ENCODE results near the gene MFN2. TPM values are rescaled to one million over a fixed set of nuclear protein-coding genes. Genes with fewer than 3 reads are reported as not detected.

MFN2 gene
- total and polyA plus RNA-seq, 9 of the 15 experiments (the other 6 are each of a cell fraction or from before 2014, with no cell fraction given) = 10.5 to 158 (median 87.1) TPM

- peak; percentile 93 for TF ChIP-seq USF2 (CRISPR knock-in tag; IDR thresholded peaks at IDR 0.05)
- TF ChIP-seq IRF2 (CRISPR knock-in tag; IDR thresholded peaks at IDR 0.05) = no peak
- no peak for TF ChIP-seq ZNF518B (CRISPR knock-in tag; IDR thresholded peaks at IDR 0.05)
- TF ChIP-seq TOE1 (IDR thresholded peaks at IDR 0.05; ENCODE audit: borderline replicate concordance) = peak; percentile 95
- no peak for TF ChIP-seq TOE1 (CRISPR knock-in tag; IDR thresholded peaks at IDR 0.05; ENCODE audit: borderline replicate concordance, low read depth)
- TF ChIP-seq ZFPM2 (CRISPR knock-in tag; IDR thresholded peaks at IDR 0.05) = no peak
- TF ChIP-seq RAD51 (IDR thresholded peaks at IDR 0.05; ENCODE audit: borderline replicate concordance, low read depth) = peak; percentile 96
- no peak for TF ChIP-seq CREM (IDR thresholded peaks at IDR 0.05; ENCODE audit: low read depth)
- TF ChIP-seq ATF3 (IDR thresholded peaks at IDR 0.05) = no peak
- no peak for TF ChIP-seq ATF3 (CRISPR knock-in tag; conservative IDR thresholded peaks at IDR 0.05)
- no peak for TF ChIP-seq HDAC8 (tag; IDR thresholded peaks at IDR 0.05)
- TF ChIP-seq ZNF165 (CRISPR knock-in tag; IDR thresholded peaks at IDR 0.05; ENCODE audit: borderline replicate concordance) = no peak
- no peak for TF ChIP-seq TAF9B (IDR thresholded peaks at IDR 0.05; ENCODE audit: partially characterized antibody)
- TF ChIP-seq NFYB (IDR thresholded peaks at IDR 0.05; ENCODE audit: extremely low read depth, insufficient read length) = peak; percentile 51
- TF ChIP-seq MAX (CRISPR knock-in tag; IDR thresholded peaks at IDR 0.05) = peak; percentile 29; the same call in 1 of the 2 replicates
- peak; percentile 95 for TF ChIP-seq USF1 (CRISPR knock-in tag; IDR thresholded peaks at IDR 0.05)
- TF ChIP-seq DNMT1 (IDR thresholded peaks at IDR 0.05) = no peak
- peak; percentile 54 for TF ChIP-seq ZNF280A (IDR thresholded peaks at IDR 0.05; ENCODE audit: low read depth, partially characterized antibody)
Measured at GRCh38 chr1:11948822-11949458, 31.3 kb upstream of the MFN2 start (continued).
